ES-I3 (cell line): ENCODE data around the gene SARDH.

Experiments used
- H3K36me3 ChIP-seq: 2 replicates; pipeline ENCODE4 v1.6.1; 2013; ENCODE audit warnings: mild to moderate bottlenecking, low read length, control low read depth, moderate library complexity; ENCODE audit not compliant: insufficient read depth
- H3K4me1 ChIP-seq: 2 replicates; pipeline ENCODE4 v1.6.1; 2013; ENCODE audit warnings: mild to moderate bottlenecking, control low read depth, low read length; ENCODE audit not compliant: insufficient read depth
- H3K9ac ChIP-seq: 2 replicates; pipeline ENCODE4 v1.6.1; 2013; ENCODE audit warnings: low read depth, mild to moderate bottlenecking, low read length, moderate library complexity
- H3K9me3 ChIP-seq: 2 replicates; pipeline ENCODE4 v1.6.1; 2013; ENCODE audit warnings: mild to moderate bottlenecking, low read length, moderate library complexity; ENCODE audit not compliant: control insufficient read depth, insufficient read depth

SARDH gene

DNA sequence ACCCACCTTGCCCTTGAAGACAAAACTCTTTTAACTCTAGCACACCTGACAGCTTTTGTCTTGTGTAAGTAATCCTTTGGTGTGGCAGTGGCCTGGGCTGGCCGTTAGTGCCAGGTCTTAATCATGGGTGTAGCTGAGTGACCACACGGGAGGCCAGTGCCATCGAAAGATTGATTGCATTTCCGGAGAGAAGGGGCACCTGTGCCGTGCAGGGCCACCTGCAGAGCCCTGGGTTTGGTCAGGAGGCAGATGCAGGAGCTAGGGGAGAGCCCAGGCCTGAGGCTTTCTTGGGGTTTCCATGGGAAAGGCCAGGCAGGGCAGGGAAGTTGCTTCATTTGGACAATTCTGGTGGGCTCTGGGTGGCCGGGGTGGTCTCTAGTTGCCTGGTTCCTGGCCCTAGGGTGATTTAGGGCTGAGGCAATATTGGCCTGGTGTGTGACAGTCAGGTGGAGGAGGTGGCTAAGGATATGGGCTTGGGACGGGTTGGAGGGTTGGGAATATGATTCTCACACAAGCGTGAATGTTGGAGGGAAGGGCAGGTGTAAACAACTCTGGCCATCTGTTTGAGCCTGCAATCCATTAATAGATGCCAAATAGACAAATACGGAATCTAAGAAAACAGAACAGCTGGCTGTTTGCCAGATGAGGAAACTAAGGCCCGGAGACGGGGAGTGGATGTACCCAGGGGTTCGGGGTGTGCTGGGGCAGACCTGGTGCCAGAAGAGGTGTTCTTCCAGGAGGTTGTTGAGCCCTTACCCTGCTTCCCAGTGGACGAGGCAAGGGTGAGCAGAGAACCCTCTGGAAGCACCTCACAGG lies 97.4 kb downstream of the SARDH start:
- no peaks in the 10 kb centered on the region for H3K36me3 ChIP-seq
- H3K9ac ChIP-seq, result no peak overlapping the region
- no peaks in the 10 kb centered on the region for H3K9me3 ChIP-seq
- peaks cover 7% of the 10 kb centered on the region; the same call in 1 of the 2 replicates for H3K4me1 ChIP-seq

DNA sequence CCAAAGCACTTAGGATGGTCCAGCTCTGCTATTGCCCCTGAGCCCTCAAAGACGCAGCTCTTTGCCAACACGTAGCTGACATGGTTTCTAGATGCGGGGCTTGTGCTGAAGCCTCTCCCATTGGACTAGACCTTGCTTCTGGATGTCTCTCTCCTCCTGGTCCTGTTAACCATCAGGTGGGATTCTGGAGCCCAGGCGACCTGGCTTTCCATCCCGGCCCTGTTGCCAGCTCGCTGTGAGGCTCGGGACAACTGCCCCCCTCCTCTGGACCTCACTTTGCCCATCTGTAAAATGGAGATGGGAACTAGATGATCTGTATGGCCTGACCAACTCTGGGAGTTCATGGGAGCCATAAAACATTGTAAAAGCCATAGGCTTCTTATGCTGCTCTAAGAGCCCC lies 98.0 kb downstream of the SARDH start:
- Histone ChIP-seq H3K36me3 (no peaks in the 10 kb centered on the region), H3K4me1 (peaks cover 7% of the 10 kb centered on the region; the same call in 1 of the 2 replicates), H3K9ac (no peak overlapping the region), H3K9me3 (no peaks in the 10 kb centered on the region)

DNA sequence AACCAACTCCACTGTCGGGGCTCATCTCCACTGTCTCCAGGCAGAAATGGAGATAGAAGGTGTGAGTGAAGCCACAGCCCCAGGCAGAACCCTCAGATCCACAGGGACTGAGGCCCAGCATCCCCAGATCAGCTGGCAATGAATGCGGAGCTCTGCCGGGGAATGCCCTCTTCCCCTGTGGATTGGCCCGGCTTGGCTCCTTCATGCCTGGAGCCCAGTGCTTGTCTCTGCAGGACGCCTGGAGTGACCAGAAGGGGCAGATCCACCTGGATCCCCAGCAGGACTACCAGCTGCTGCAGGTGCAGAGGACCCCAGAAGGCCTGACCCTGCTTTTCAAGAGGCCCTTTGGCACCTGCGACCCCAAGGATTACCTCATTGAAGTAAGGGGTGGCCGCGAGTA lies 98.5 kb downstream of the SARDH start:
- H3K9me3 ChIP-seq, result no peaks in the 10 kb centered on the region
- no peaks in the 10 kb centered on the region for H3K36me3 ChIP-seq
- H3K4me1 ChIP-seq, result peaks cover 7% of the 10 kb centered on the region; the same call in 1 of the 2 replicates
- no peak overlapping the region for H3K9ac ChIP-seq

DNA sequence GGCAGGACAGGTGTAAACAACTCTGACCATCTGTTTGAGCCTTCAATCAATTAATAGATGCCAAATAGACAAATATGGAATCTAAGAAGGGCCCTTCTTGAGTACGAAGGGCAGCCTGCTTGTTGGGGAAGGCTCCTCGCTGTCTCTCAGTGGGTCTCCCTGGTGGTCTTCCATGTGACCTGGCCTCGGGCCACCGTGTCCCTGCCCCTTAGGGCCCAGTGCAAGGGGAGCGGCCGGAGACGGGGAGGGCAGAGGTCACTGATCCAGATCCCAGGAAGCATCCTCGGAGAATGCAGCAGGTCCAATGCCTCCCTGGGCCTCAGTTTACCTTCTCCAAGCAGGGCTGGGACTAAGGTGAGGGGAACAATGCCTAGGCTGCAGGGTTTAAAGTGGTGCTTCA lies 99.4 kb downstream of the SARDH start:
- Histone ChIP-seq H3K9me3 (no peaks in the 10 kb centered on the region), H3K4me1 (peaks cover 7% of the 10 kb centered on the region; the same call in 1 of the 2 replicates), H3K9ac (no peak overlapping the region), H3K36me3 (no peaks in the 10 kb centered on the region)

GRCh38 chr9:133638076-133638475 lies 100.1 kb downstream of the SARDH start:
- Histone ChIP-seq H3K9ac (no peak overlapping the region), H3K9me3 (no peaks in the 10 kb centered on the region), H3K36me3 (no peaks in the 10 kb centered on the region), H3K4me1 (peaks cover 7% of the 10 kb centered on the region; the same call in 1 of the 2 replicates)

DNA sequence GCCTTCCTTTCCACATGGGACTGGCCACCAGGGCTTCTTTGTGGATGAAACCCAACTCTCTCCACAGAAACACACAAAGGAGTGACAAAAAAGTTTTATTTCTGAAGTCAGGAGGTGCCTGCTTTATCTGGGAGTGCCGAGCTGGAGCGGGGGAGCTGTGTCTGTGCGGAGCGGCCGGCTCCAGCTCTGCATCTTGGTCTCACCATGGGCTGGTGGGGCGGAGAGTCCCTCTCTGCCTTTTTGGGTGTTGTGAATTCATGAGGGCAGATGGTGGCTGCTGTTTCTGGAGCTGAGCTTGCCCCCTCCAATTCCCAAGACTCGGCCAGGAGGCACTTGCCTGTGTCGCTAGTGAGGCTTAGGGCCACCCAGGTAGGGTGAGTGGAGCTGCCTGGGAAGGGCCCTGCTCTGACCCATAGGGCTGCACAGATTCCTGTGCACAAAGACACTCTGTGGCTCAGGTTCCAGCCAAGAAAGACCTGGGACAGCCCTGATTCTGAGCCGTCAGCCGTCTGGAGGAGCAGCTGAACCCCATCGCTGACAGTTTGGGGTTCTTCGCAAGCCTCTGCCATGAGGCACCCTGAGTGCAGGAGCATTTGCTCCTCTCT lies 100.6 kb downstream of the SARDH start:
- Histone ChIP-seq H3K9me3 (no peaks in the 10 kb centered on the region), H3K36me3 (no peaks in the 10 kb centered on the region), H3K9ac (no peak overlapping the region), H3K4me1 (peaks cover 11% of the 10 kb centered on the region)

- no peak overlapping the region for H3K9ac ChIP-seq
These were observed 101.2 kb downstream of the SARDH start for GRCh38 chr9:133636902-133637301.

DNA sequence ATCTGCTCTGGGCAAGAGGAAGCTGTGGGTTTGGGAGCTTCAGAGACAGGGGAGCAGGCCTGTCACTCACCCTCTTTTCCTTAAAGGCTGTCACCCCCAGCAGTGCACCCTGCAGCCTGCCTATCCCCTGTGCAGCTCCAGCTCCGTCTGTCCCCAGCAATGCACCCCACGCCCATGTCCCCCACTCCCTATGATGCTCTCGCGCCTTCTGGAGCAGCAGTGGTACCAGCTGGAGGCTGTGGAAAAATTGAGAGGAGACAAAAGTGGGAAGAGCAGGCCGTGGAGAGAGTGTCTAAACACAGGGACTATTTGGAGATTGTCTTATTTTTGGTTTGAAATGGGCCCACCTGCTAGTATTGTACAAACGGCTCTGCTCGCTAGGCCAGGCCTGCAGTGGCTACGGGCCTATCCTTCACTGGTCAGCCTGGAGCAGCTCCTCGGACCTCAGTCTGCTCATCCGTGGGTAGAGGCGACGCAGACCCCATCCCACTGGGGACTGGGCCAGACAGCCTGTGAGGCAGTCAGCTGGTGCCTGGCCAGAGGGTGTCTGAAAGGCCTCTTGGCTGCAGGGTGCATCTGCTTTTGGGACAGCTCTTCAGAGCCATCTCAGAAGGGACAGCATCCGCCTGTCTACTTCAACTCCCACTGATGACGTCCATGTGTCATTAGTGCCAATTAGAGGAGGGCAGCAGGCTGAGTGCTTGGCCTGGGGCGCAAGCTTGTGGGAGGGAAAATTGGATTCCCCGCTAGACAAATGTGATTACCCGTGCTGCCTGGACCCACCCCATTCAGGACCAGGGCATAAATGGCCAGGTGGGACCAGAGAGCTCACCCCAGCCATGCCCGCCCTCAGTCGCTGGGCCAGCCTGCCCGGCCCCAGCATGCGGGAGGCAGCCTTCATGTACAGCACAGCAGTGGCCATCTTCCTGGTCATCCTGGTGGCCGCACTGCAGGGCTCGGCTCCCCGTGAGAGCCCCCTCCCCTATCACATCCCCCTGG lies 102.3 kb downstream of the SARDH start, which contains the start of gene DBH:
Gene DBH (plus strand): TSS at position 831 of the 999 bp plus-strand sequence. CDS start 9 bp downstream, at position 840.
- Histone ChIP-seq H3K9ac (no peak within 1 kb of the TSS), H3K9me3 (no peaks in the 10 kb centered on the region), H3K4me1 (peaks cover 11% of the 10 kb centered on the region), H3K36me3 (no peaks in the 10 kb centered on the region)

More at GRCh38 chr9:133636902-133637301, 101.2 kb downstream of the SARDH start:
- peaks cover 11% of the 10 kb centered on the region for H3K4me1 ChIP-seq
- no peaks in the 10 kb centered on the region for H3K36me3 ChIP-seq
- no peaks in the 10 kb centered on the region for H3K9me3 ChIP-seq

GRCh38 chr9:133635098-133635497 lies 103.1 kb downstream of the SARDH start:
- Histone ChIP-seq H3K9ac (no peak overlapping the region), H3K9me3 (no peaks in the 10 kb centered on the region), H3K4me1 (peaks cover 11% of the 10 kb centered on the region), H3K36me3 (no peaks in the 10 kb centered on the region)

DNA sequence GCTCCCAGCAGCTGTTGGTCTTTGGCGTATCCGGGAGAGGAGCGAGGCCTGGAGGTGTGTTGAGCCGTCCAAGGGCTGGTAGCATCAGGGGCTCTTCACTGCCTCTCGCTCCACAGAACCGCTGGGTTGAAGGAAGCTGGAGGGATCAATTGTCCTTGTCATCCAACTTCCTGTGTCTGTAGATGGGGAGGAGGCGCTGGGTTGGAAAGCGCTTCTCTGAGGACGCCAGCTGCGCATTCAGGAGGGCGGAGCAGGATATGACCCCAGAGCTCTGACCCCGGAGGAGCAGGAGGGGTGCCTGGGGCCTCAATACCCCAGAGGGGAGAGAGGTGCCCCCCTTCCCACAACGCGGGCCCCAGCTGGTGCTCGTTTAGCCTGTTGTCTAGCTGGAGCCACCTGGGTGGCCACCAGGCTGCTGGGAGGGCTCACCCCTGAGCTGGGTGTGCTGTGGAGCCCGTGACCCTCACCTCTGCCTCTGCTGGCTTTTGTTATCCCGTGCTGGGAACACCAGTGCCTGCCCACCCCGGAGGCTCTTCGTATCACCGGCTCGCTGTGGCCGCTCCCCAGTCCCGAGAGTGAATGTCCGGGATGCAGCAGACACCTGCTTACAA lies 104.0 kb downstream of the SARDH start:
- Histone ChIP-seq H3K9ac (no peak overlapping the region), H3K9me3 (no peaks in the 10 kb centered on the region), H3K4me1 (peaks cover 11% of the 10 kb centered on the region), H3K36me3 (no peaks in the 10 kb centered on the region)

DNA sequence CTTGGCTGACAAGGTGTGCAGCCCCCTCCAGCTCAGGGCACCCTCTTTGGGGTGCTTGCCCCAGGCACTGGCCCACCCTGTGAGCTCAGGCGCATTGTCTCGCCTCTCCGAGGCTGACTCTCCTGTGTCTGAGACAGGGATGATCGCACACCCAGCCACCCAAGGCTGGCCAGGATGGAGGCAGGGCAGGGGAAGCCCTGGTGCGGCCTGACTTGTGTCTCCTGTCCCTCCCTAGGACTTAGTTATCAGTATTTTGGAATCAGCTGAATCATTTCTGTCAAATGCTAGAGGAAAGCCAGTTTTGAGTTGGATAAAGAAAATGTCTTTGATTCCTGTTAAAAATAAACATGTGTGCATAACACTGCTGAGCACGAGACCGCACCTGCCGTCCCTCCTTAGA lies 104.5 kb downstream of the SARDH start:
- Histone ChIP-seq H3K9ac (no peak overlapping the region), H3K36me3 (no peaks in the 10 kb centered on the region), H3K4me1 (peaks cover 11% of the 10 kb centered on the region), H3K9me3 (no peaks in the 10 kb centered on the region)

GRCh38 chr9:133632806-133633680 lies 105.1 kb downstream of the SARDH start:
- peaks cover 10% of the 10 kb centered on the region for H3K4me1 ChIP-seq
- no peaks in the 10 kb centered on the region for H3K9me3 ChIP-seq
- no peak overlapping the region for H3K9ac ChIP-seq
- H3K36me3 ChIP-seq, result no peaks in the 10 kb centered on the region

DNA sequence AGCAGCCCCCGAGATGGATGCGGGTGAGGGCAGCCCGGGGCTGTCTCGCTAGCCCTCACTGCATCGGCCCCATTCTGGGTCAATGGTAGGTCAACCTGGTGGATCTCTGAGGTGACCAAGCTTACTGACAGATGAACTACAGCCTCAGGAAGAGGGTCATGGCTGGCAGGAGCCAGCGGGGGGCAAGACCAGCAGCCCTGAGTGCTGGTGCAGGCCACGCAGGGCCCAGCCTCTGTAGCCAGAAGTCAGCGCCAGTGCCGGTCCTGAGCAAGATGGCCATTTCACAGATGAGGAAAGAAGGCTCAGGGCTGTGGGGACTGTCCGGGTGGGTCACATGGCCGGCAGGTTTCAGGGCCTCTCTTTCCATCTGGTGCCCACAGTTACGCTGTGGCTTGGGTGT lies 107.0 kb downstream of the SARDH start:
- Histone ChIP-seq H3K9me3 (peaks cover 4% of the 10 kb centered on the region; the same call in 1 of the 2 replicates), H3K36me3 (no peaks in the 10 kb centered on the region), H3K4me1 (peaks cover 4% of the 10 kb centered on the region), H3K9ac (no peak overlapping the region)
